SK-N-DZ (cell line): ENCODE data around the gene MED20.

Experiments used
- DNase-seq: peaks from one replicate; pipeline ENCODE4 v3.0.0-alpha.2; 2015; ENCODE audit warnings: low spot score

MED20 gene

GRCh38 chr6:41941280-41942066 lies 20.5 kb upstream of the MED20 start, which contains the start of gene CCND3:
Gene CCND3, minus strand, starts transcription at chr6:41941808. Its CDS starts 159 bp downstream, at chr6:41941649.
- peak; percentile 87 for DNase-seq

- no peak for DNase-seq
These were observed 19.9 kb upstream of the MED20 start for GRCh38 chr6:41940759-41941279.

- no peak for DNase-seq
These were observed 19.2 kb upstream of the MED20 start for GRCh38 chr6:41939848-41940758.

GRCh38 chr6:41939176-41939847 lies 18.4 kb upstream of the MED20 start:
- DNase-seq = no peak

GRCh38 chr6:41938590-41939175 lies 17.7 kb upstream of the MED20 start:
- DNase-seq = no peak

- DNase-seq = no peak
These were observed 17.1 kb upstream of the MED20 start for GRCh38 chr6:41937861-41938574.

GRCh38 chr6:41937472-41937860 lies 16.5 kb upstream of the MED20 start:
- no peak for DNase-seq

- peak; percentile 72 for DNase-seq
These were observed 15.3 kb upstream of the MED20 start for GRCh38 chr6:41936073-41936837.

- DNase-seq = no peak
These were observed 14.7 kb upstream of the MED20 start for GRCh38 chr6:41935685-41936072.

- no peak for DNase-seq
These were observed 14.2 kb upstream of the MED20 start for GRCh38 chr6:41935193-41935574.

GRCh38 chr6:41934278-41935192 lies 13.6 kb upstream of the MED20 start:
- DNase-seq = no peak

- no peak for DNase-seq
These were observed 11.4 kb upstream of the MED20 start for GRCh38 chr6:41932378-41932777.

GRCh38 chr6:41931792-41932191 lies 10.9 kb upstream of the MED20 start:
- DNase-seq = no peak

- DNase-seq = no peak
These were observed 9.0 kb upstream of the MED20 start for GRCh38 chr6:41929924-41930323.

GRCh38 chr6:41927253-41927652 lies 6.3 kb upstream of the MED20 start:
- DNase-seq = no peak

- DNase-seq = no peak
These were observed 1.2 kb upstream of the MED20 start for GRCh38 chr6:41922154-41922553.

GRCh38 chr6:41921712-41921998 lies 716 bp upstream of the MED20 start:
- no peak for DNase-seq

- no peak for DNase-seq
These were observed 3.4 kb downstream of the MED20 start for GRCh38 chr6:41917528-41917927.

- no peak for DNase-seq
These were observed 5.9 kb downstream of the MED20 start for GRCh38 chr6:41914869-41915530.
